GM19035 (cell line): ENCODE measurements around the gene YIPF1.

ENCODE experiments used
- ATAC-seq: cut with Tn5 transposase; IDR thresholded peaks from one replicate; pipeline ENCODE4 v1.9.1; 2021; ENCODE audit not compliant: unreplicated experiment

The YIPF1 gene

DNA sequence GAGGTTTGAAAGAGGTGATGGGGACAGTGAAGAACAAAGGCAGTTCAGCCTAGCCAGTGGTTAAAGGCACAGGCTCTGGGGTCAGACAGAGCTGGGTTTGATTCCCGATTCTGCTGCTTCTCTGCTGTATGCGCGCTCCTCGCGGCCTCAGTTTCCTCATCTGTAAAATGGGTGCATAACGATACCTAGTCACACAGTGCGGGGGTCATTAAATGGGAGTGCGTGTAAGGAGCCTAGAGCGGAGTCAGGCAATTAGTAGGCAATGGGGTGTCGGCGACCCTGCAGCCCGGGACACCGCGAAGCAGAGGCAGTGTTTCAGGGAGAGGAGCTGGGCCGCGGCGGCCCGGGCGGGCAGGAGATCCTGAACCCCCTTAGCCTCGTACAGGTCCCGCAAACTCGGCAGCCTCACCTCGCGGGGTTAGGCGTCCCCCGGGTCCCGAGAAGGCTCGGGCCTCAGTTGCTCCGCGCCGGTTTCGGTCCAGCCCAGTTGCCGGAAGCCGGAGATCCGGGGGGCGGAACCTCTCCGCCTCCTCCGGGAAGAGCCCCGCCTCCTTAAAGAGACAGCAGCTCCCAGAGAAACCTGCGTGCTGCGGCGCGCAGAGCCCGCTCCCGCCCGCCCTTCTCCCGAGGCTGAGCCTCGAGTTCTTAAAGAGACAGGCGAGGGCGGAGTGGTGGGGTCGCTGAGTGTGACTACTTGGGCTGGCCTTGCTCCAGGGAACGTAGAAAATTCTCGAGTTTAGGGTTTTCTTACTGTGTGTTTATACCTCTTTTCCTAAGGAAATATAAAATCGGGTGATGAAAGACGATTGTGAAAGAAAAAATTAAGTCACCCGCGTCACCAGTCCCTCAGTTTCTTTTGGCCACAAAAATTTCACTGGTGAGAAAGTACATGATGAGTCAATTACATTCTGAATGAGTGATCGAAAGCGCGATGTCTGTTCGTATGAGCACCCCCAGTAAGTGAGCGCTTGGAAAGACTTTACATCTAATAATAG, at the start of gene YIPF1:
Gene YIPF1, minus strand, starts transcription at position 494 of the 995 bp plus-strand sequence. CDS start 860 bp downstream, outside the sequence.
- ATAC-seq, result peak; percentile 94

DNA sequence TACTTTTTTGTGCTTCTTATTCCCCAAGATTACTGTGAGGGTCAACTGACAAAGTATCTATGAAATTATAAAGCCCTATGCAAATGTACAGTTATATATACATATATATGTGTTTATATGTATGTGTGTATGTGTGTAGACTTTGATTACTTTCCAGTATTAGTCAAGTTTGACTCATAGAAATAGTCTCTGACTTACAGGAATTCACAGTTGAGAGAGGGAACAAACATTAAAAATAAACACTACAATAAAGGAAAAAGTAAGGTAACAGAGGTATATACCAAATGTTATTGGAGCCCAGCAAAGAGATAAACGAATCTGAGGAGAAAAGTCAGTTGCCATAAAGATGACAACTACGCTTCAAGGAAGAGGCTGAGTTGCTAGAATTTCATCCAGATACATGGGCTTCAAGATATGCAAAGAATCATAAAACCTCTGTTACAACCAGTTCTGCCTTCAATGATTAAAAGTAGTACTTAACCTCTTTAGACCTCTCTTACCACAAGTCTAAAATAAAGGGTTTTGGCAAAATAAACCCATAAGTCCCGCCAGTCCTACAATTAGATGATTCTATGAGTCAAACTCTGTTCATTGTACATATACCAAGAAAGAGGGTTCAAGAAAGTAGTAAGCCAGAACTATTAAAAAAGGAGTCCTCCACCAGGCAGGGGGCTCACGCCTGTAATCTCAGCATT, 48.7 kb upstream of the YIPF1 start:
- ATAC-seq, result no peak

DNA sequence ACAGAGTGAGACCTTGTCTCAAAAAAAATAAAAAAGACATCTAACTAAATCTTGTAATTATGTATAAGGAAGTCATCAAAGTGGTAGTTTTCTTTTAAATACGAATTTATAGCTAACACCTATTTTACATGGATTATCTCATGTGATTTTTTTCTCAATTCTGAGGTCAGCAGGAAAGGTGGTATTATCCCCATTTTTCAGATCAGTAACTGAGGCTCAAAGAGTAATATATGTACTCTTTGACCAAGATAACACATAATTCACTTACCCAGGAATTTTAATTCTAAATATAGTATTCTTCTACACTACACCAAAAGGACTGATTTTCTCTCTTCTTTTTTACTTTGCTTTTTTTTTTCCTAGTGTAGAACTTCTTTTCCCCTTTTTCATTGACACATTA, 46.8 kb upstream of the YIPF1 start:
- no peak for ATAC-seq

DNA sequence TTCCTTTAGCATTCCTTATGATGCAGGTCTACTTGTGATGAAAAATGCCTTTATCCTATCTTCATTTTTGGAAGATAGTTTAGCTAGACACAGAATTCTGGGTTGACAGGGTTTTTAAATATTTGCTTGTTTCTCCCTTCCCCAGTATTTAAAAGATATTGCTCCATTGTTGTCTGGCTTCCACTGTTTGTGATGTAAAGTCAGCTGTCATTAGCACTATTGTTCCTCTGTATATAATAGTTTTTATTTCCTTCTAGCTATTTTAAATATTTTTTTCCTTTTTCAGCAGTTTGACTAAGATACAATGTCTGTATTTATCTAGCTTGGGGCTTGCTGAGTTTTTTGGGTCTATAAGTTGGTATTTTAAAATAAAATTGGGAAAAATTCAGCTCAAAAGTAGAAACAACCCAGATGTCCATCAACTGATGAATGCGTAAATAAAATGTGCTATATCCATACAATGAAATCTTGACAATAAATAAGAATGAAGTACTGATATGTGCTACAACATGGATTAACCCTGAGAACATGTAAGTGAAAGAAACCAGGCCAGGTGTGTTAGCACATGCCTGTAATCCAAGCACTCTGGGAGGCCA, 44.7 kb upstream of the YIPF1 start:
- ATAC-seq, result no peak

DNA sequence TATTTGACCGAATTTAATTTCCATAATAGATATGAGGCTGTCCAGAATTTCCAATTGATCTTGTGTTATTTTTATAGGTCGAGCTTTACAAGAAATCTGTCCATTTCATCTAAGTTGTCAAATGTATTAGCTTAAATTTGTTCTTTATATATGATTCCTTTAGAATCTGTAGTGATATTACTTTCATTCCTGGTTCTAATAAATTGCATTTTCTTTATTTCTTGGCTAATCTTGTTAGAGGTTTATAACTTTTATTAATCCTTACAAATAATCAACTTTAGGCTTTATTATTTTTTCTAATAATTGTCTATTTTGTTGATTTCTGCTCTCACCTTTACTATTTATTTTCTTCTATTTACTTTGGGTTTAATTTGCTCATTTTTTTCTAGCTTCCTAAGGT, 41.9 kb upstream of the YIPF1 start:
- no peak for ATAC-seq

DNA sequence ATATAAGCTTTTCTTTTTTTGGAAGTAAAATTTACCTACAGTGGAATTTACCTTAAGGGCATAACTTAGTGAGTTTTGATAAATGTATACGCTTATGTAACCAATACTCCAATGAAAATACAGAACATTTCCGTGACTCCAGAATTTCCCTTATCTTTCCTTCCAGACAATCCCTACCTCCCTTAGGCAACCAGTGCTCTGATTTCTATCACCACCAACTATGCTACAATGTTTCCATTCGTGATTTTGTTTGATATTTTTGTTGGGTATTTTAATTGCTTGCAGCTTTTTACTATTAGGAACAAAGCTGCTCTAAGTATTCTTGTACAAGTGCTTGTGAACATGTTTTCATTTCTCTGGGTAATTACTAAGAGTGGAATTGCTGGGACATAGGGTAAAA, 41.3 kb upstream of the YIPF1 start:
- ATAC-seq, result no peak

DNA sequence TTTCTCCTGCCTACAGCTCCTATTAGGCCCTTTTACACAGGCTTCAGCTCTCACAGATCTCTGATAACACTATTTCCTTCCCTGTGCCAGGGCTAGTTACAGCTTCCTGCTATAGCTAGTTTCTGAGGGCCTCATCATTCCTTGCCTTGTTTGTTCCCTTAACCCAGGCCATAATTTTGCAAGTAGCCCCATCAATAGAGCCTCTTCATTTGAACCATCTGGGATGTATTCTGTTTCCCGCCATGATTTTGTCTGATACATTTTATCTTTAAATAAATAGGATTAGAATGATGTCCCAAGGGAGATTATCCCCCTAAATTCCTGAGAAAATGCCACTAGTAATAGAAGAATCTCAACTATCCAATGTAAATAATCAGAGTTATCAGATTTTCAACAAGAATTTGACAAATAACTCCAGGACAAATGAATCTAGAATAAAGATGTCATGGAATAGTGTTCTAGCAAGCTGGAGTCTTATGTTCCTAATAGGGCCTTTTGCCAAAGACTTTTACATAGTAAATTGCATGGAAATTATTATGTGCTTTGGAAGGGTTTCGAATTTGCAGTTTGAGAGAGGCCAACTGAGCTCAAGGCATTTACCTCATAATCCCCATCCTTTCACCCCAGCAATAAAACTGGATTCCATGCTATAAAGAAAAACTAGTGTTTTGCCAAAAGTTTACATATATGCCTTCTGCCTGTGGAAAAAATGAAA, 39.8 kb upstream of the YIPF1 start:
- no peak for ATAC-seq

DNA sequence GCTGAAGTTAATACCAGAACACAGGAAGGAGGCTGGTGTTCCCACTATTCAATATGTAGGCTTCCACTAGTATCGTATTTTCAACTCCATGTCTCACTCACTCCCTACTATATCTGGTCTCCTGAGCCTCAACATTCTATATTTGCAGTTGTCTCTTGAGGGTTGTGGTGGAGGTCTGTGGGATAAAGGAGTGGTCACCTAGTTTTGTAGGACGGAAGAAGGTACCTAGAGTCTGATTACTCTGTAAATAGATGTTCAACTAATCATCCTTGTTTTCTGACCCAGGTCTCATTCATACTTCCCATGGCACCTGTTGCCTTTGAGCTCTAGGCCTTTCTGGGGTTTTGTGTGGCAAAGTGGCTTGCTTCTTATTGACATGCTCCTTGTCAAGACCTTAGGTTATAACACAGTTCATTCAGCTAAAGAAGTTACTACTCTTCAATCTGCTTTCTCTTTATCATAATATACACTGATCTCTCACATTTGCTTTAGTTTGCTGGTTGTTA, 37.8 kb upstream of the YIPF1 start:
- no peak for ATAC-seq

DNA sequence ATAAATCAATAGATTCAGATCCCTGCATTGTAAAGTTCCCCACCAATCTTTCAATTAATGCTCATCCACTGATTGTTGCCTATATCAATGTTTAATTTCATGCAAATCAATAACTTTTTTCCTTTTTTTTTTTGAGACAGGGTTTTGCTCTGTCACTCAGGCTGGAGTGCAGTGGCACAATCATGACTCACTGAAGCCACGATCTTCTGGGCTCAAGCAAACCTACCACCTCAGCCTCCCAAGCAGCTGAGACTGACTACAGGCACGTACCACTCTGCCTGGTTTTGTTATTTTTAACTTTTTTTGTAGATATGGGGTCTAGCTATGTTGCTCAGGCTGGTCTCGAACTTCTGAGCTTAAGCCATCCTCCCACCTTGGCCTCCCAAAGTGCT, 30.1 kb upstream of the YIPF1 start:
- no peak for ATAC-seq

DNA sequence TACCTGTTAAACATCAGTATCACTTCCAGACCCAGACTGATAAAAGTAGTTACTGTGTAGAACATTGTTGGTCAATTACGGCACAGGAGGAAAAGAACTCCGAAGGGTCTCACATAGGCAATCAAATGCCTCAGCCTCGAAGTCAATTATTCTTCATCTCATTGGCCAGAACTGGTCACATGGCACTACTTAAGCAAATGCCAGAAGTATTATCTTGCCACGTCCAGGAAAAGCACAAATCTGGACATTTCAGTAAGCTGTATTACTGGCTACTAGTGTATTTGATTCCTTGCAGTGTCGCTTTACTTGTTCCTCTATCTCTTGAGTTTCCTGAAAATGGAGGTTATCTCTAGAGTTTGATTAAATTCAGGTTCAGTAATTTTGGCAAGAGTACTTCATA, 28.7 kb upstream of the YIPF1 start:
- no peak for ATAC-seq

DNA sequence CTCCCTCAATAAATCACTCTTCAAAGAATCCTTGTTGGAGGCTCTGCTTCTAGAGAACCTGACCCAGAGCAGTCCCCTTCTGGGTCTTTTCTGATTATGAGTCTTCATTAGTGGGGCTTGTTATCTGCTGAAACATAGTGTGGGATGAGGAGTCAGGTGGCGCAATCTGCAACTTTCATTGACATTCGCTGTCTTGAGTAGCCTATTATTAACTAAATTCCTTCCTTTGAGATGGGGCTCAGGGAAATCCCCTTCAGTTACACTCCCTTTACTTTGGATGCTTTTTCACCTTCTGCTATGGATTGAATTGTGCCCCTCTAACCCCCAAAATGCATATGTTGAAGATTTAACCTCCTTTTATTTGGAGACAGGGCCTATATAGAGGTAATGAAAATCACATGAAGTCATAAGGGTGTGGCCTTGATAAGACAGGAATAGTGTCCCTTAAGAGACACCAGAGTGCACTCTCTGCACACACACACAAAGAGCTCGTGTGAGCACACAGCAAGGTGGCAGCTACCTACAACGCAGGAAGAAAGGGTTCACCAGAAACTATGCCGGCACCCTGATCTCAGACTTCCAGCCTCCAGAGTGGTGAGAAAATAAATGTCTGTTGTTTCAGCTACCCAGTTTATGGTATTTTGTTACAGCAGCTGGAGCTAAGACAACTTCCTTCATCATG, 23.9 kb upstream of the YIPF1 start:
- ATAC-seq, result no peak

DNA sequence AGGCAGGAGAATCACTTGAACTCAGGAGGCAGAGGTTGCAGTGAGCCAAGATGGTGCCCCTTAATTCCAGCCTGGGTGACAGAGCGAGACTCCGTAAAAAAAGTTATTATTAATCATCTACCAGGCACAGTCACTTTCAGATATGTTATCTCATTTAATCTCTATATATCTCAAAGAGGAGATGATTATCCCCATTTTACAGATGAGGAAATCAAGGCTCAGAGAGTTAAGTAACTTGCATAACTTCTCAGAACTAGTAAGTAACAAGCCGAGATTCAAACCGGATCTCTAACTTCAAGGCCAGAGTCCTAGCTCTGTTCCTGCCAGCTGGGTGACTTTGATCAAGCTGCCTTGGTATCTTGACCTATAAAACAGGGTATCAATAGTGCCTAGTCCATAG, 21.8 kb upstream of the YIPF1 start:
- ATAC-seq, result no peak

DNA sequence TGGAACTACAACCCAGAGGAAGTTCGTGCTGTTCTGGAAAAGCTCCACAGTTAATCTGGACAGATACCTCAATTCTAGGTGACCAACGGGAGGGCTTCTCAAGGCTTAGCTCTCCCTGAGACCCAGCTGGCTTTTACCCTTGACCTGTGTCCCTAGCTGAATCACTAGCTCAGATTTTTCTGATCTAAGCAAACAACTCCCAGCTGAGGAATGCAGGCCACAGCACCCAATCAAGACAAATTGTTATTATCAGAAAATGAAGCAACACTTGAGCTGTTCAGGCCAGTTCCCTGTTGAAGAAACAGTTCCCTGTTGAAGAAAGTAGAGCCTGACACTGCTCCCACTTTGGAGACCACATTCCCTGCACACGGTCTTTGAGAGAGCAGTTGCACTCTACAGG, 20.3 kb upstream of the YIPF1 start:
- ATAC-seq, result no peak

DNA sequence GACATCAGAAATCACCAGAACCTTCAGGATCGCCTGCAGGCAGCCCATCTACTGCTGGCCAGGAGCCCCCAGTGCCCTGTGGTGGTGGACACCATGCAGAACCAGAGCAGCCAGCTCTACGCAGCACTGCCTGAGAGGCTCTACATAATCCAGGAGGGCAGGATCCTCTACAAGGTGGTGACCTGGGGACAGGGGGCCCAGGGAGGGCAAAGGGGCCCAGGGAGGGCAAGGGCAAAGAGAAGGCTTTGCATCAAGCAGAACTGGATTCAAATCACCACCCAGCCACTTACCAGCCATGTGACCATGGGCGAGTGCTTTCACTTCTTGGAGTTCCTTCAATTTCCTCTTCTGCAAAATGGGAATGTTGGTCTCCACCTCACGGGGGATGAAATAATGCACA, 16.5 kb upstream of the YIPF1 start:
- no peak for ATAC-seq

DNA sequence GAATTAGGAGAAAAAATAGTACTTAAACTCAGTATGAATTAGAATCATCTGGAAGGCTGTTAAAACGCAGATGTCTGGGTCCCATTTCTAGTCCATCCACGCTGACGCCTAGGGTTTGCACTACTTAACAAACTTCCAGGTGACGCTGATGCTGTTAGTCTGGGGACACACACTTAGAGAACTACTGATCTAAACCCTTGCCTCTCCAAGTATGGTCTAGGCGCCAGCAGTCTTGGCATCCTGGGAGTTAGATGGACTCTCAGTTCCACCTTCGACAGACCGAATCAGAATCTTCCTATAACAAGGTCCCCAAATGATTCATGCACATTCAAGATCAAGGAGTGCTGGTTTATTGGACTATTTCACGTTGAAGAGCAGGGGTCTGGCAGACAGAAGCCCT, 15.9 kb upstream of the YIPF1 start:
- ATAC-seq, result no peak

DNA sequence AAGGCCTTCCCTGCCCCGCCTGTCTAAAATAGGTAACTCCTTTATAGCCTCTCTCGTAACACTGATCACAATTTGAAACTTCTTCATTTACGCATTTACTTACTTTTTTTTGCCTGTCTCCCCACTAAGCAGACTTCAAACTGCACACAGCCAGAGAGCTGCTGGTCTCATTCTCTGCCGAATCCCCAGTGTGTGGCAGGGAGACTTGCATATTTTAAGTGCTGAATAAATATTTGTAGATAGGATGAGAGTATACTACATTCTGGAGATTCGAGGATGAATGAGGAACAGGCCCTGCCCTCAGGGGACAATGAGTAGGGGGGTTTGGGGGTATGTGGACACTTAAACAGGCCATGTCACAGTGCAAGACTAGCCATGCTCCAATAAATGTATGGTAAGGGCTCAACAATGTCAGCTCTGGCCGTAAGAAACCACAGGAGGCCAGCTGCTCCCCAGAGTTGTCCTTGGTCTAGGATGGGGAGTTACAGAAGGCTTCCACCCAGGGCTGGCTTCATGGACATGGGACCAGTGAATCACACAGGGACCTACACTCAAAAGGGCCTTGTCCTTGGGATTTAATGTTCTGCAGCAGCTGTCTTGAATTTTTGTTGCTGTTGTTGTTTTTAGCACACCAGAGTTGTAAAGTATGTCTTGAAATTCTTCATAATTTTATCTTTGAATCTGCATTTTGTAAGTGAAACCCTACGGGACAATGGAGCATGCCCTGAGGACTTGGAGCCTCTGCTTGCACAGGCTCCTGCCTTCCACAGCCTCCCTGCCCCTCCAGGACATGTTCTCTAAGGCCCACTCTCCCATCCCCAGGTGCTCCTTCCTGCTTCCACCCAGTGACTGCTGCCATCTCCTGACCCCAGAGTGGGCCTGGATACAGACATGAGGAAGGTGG, 12.9 kb upstream of the YIPF1 start:
- ATAC-seq, result no peak

DNA sequence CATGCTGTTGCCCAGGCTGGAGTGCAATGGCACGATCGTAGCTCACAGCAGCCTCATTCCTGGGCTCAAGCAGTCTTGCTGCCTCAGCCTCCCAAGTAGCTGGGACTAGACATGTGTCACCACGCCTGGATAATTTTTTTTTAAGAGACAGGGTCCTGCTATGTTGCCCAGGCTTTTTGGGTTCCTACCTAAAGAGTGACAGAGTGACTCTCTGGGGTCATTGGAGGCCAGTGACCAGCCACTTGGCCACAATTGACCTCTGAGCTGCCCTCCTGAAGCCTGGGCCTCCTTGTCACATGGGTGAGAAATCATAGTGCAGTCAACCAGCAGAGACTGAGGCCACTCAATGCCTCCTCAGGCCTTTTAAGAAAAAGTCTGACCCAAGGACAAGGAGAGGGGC, 10.1 kb upstream of the YIPF1 start:
- no peak for ATAC-seq

DNA sequence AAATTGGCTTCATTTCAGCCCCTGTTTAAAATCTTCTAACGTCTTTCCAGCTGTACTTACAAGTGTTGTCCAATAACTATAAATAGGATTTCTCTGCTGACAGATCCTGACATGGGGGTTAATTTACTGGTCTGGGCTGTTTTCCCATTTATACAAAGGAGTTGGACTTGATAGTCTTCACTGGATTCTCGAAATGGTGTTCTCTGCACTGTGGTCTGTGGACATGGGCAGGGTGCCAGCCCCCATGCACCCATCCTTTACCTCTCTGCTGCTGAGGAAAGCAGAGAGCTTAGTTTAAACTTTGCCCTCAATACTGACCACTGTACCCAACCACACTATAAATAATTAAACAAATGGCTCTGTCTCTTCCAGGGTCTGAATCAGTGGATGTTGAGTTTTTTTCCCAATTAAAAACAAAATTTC, 9.6 kb upstream of the YIPF1 start:
- ATAC-seq, result no peak

DNA sequence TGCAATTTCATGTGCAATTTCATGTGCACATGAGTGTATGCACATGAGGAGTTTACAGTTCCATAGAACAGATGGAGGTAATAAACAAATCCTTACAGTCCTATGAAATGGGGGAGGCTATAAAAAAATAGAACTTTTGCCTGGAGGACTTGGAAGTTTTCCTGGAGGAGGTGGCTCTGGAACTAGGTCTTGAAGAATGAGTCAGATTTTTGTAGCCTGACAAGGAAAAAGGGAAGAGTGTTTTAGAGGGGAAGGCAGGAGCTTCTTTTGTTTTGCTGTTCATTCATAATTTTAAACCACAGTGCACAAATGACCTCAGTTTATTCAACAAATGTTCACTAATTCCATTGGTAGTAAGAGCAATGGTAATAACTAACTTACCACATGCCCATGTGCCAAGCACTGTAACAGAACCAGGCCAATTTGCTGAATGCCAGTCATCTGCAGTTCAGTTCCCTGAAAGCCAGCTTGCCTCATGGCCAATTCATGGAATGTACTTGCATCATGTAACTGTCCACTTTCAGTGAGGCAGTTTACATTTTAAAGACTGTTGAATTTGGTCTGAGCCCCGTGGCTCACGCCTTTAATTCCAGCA, 7.1 kb upstream of the YIPF1 start:
- ATAC-seq, result no peak
